NCI-H510A treated with DMSO at 0.1 percent for 48 hours (cell line): ENCODE data around the gene SLC15A1.
A peak's percentile ranks its signal among the peaks of the same experiment; 100 is the strongest.
"Not testable (repeated sequence)": the region's sequence is repeated elsewhere in the genome, so short reads cannot be mapped to it uniquely, and the experiment has no call there.

Experiments used
- DNase-seq: peaks from one replicate; lab custom pipeline; 2025; lab: John Stamatoyannopoulos, UW

Gene SLC15A1

GRCh38 chr13:98781470-98781869 is 29.0 kb upstream of the SLC15A1 start:
- DNase-seq, result no peak

- no peak for DNase-seq
Measured at GRCh38 chr13:98781045-98781444, 28.6 kb upstream of the SLC15A1 start.

GRCh38 chr13:98780451-98780850 is 28.0 kb upstream of the SLC15A1 start:
- DNase-seq, result no peak

- no peak for DNase-seq
Measured at GRCh38 chr13:98779695-98780094, 27.2 kb upstream of the SLC15A1 start.

GRCh38 chr13:98778749-98779148 is 26.3 kb upstream of the SLC15A1 start:
- DNase-seq, result no peak

- DNase-seq, result no peak
Measured at GRCh38 chr13:98776644-98777043, 24.2 kb upstream of the SLC15A1 start.

- no peak for DNase-seq
Measured at GRCh38 chr13:98775844-98776598, 23.5 kb upstream of the SLC15A1 start.

GRCh38 chr13:98775386-98775785 is 22.9 kb upstream of the SLC15A1 start:
- DNase-seq, result no peak

- DNase-seq, result no peak
Measured at GRCh38 chr13:98774776-98775175, 22.3 kb upstream of the SLC15A1 start.

- DNase-seq, result no peak
Measured at GRCh38 chr13:98773921-98774320, 21.4 kb upstream of the SLC15A1 start.

- DNase-seq, result no peak
Measured at GRCh38 chr13:98772794-98773452, 20.5 kb upstream of the SLC15A1 start.

- DNase-seq, result peak; percentile 51
Measured at GRCh38 chr13:98771838-98772611, 19.6 kb upstream of the SLC15A1 start.

GRCh38 chr13:98769736-98770135 is 17.3 kb upstream of the SLC15A1 start:
- DNase-seq, result no peak

GRCh38 chr13:98768522-98768921 is 16.1 kb upstream of the SLC15A1 start:
- DNase-seq, result no peak

- no peak for DNase-seq
Measured at GRCh38 chr13:98766697-98767096, 14.2 kb upstream of the SLC15A1 start.

GRCh38 chr13:98765996-98766519 is 13.6 kb upstream of the SLC15A1 start:
- peak; percentile 26 for DNase-seq

GRCh38 chr13:98761986-98762616 is 9.6 kb upstream of the SLC15A1 start:
- no peak for DNase-seq

- DNase-seq, result no peak
Measured at GRCh38 chr13:98761126-98761985, 8.9 kb upstream of the SLC15A1 start.

- no peak for DNase-seq
Measured at GRCh38 chr13:98755729-98756128, 3.3 kb upstream of the SLC15A1 start.

- DNase-seq, result no peak
Measured at GRCh38 chr13:98755116-98755515, 2.6 kb upstream of the SLC15A1 start.

- DNase-seq, result not testable (repeated sequence)
Measured at GRCh38 chr13:98754468-98754867, 2.0 kb upstream of the SLC15A1 start.
